ENCODE results near the gene MYH10.

MYH10 gene

DNA sequence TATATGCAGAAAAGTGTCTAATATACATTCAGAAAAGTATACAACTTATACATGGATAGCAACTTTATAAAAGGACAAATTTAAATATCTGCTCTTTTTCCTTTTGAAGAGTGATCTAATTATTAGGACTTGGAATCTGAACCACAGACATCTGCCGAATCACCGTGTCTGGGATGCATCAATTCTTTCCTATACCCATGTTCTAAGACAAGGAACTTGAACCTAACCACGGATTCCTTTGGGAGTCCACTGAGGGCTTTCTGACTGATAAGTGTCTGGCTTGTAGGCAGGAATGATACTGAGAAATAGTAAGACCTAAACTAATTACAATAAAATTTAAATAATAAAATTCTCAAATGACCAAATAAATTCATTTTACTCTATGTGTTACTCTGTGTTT, 140.7 kb downstream of the MYH10 start:
- no peak for DNase-seq

DNA sequence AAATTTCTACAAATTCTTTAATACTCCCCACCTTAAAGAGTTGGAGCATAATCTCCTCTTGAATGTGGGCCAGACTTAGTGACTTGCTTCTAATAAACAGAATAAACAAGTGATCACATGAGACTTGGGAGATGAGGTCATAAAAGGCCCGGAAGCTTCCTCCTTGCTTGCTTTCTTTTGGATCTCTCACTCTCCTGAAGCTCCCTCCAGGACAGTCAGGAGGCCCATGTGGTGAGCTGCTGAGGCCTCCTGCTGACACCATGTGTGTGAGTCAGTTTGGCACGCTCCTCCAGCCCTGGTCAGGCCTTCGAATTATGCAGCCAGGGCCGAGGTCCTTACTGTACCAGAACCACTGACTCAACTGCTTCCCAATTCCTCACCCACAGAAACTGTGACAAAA, 141.6 kb downstream of the MYH10 start:
- no peak for DNase-seq

DNA sequence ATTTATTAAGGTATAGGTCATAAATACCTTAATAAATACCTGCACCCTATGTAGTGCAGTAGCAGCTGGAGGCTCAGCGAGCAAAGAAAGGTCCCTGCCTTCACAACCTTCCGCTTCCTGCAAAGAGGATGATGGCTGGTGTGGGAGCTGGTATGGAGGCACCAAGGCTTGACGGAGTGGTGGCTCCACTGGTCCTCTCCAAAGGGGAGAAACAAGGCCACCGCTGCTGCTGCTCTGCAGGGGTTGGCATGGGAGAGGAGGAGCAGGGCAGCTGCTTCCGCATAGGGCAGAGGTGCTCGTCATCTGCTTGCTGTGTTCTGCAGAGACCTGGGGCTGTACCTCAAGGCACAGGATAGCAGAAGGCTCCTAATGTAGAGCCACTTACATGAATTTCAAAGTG, 142.0 kb downstream of the MYH10 start:
- DNase-seq = no peak

DNA sequence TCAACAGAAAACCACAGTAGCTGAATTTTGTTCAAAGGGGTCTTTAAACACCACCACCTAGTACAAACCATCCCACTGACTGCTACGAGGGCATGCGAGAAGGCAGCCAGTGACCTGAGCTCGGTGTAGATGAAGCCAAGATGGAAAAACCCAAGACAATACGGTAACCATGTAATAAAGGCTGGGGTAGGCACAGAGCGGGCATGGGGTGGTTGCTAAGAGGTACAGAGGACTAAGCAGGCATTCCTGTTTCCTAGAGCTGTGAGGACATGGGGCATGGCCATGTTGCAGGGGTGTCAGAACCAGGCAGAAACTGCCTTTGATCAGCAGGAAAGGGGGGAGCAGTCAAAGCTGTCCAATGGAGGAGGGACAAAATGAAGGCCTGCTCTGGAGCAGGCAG, 142.8 kb downstream of the MYH10 start:
- no peak for DNase-seq

DNA sequence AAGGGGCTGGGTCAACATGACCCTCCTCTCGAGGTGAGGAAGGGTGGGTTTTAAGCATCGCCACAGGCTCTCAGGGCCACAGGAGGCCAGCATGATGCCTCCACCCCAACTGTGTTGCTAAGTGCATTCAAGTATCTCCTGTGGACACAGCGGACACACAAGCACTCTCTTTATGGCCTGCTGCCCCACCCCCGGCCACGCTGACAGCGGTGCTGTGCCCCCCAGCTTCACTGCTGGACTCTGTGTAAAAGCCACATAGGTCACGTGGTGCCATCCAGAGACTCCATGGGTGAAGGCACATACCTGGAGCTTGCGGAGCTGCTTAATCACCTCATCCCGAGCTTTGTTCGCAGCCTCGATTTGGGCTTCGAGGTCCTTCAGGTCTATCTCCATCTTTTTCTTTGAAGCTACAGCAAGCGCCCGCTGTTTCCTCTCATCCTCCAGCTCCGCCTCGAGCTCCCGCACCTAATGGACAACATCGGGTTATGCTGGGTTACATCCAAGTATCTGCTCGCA, 143.3 kb downstream of the MYH10 start:
- no peak for DNase-seq

DNA sequence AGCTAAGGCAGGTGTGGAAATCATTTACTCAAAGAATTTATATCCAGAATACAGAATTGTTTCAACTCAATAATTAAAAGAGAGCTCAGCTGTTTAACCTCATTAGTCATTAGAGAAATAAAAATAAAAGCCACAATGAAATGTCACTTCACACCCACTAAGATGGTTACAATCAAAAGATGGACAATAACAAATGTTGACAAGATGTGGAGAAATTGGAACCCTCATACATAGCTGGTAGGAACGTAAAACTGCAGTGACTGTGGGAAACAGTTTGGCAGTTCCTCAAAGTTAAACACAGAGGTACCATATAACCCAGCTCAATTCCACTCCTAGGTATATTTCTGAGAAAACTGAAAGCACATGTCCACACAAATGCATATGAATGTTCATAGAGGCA, 145.0 kb downstream of the MYH10 start:
- DNase-seq = no peak

DNA sequence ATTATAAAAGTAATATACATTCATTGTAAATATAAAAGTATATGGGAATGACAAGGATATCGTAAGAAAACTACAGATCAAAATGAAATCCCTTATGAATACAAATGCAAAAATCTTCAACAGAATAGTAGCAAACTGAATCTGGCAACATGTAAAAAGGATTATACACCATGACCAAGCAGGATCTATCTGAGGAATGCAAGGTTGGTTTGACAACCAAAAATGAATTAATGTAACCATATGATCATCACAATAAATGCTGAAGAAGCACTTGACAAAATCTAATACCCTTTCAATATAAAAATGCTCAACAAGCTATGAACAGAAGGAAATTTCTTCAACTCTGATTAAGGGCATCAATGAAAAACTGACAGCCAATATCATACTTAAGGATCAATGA, 146.1 kb downstream of the MYH10 start:
- no peak for DNase-seq

DNA sequence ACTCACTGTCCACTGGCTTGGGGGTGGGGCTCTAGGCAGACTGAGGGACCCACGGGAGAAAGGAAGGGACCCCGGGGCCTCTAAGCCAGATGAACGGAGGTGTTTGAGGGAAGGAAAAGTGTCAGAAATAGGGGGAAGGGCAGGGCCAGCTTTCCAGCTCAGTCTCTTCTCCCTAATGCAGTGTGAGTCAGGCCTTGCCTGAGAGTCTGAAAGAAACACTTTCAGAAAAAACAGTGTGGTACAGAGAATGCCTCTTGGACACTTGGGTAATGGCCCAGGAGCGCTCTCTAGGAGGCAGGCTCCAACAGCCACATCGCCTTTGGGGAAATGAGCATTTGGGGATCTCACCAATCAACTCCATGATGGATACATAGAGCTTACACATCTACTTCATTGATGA, 148.0 kb downstream of the MYH10 start:
- no peak for DNase-seq

DNA sequence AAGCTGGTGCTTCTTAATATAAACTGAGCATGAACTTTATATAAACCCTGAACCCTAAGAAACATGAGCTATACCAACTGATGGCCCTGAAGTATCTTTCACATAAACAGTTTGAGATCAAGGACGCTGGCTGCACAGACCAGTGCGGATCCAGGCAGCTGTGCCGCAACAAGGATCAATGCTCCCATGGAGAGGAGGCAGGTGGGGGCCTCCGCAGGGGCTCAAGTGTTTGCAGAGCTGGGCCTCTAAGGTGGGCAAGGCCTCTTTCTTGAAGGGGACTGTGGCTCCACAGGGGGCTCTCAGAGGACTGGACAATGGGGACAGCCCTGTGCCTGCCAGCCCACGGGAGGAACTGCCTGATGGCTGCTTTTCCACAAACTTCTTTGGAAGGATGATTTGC, 148.8 kb downstream of the MYH10 start:
- no peak for DNase-seq

DNA sequence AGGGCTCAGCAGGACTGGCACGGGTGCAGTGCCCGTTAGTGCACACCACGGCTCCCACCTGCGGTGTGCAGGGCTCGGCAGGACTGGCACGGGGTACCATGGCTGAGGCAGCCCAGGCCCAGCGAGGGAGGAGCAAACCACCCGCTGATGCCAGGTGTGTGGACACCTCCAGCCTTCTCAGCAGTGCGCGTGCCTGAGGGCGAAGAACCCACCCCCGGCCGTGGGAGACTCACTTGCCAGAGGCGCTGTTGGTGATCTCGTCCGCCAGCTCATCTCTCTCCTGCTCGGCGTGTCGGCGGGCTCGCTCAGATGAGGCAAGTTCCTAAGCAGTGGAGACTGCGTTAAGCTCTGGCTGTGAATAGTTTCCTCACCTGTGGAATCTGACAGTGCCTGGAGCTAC, 149.4 kb downstream of the MYH10 start:
- no peak for DNase-seq

DNA sequence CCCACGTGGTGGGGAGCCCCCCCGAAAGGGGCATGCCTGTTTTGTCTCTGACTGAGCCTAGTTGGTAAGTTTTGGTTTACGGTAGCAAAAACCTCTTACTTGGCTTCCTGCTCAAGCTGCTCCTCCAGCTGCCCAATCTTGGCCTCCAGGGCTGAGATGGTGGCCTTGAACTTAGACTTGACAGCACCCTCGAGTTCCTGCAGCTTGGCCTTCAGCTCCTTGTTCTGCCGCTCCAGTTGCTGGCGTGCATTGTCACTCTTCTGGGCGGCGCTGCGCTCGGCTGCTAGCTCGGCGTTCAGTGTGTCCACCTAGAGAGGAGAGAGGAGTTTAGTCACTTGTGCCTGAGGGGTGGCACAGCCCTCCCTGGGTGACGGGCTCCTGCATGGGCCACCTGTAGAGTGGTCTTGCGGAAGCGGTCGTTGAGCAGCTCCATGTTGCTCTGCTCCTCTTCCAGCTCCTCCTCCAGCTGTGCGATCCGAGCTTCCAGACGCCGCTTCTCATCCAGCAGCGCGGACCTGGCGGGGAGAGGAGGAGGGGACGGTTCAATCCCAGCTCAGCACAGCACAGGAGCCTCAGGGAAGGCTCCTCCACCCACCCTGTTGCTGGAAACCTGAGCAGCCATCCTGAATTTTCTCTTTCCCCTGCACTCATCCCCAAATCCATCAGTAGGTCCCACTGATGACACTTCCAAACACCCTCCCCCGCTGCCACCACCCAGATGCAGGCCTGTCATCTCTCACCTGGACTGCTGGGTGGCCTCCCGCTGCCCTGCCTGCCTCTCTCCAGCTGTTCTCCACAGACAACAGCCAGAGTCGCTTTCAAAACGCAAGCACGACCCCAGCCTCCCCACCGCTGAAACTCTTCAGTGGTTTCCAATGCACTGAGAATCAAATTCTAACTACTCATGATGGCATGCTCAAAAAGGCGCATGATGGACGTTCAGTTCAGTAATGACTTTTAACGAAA, 150.2 kb downstream of the MYH10 start:
- no peak for DNase-seq

DNA sequence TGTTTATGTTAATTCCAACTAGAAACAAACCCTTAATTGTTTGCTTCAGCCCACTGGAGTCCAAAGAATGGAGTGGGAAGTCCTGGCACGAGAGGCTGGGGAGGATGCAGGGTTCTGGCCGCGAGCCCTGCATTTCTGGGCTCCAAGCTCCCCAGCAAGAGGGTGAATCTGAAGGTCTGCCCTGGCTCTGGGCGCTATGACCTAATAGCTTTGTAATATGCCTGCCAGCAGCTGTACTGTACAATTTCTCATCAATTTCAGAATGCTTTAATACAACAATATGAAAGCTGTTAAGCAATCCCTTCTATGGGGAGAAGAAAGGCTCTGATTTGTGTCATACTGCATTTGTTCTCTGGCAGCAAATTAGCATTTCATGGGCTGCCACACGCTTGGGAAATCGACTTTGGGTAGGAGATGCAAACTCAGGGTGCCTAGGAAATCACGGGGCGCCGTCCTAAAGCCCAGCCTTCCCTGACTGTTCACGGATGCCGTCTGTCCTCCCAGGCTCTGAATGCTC, 151.0 kb downstream of the MYH10 start:
- no peak for DNase-seq

DNA sequence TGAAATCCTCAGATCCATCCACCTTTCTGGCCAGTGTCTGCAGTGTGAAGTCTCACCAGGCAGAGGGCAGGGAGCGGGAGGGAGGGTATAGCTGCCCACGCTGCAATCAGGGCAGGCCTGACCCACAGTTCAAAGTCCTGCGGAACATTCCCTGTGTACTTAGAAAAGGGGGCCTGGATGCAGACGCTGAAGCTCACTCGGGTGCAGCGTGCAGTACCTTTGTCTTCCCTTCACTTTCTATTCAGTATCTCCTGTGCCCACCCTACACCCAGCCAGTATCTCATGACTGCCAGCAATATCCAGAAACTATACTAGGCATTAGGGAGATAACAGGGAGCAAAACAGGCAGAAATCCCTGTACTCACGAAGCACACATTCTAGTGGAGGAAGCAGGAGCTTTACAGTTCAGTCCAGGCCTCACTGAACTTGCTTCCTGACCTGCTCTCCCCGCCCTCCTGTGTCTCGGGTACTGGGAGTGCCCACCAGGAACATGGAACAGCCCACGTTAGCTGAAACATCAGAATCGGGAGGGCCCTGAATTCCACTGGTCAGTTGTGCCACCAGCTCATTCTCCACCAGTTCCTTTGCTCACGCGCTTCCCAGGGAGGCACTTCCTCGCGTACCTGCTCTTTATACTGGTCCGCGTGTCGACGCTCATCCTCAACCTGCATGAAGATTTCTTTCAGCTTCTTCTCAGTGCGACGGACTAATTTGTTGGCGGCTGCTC, 152.6 kb downstream of the MYH10 start:
- DNase-seq = no peak

DNA sequence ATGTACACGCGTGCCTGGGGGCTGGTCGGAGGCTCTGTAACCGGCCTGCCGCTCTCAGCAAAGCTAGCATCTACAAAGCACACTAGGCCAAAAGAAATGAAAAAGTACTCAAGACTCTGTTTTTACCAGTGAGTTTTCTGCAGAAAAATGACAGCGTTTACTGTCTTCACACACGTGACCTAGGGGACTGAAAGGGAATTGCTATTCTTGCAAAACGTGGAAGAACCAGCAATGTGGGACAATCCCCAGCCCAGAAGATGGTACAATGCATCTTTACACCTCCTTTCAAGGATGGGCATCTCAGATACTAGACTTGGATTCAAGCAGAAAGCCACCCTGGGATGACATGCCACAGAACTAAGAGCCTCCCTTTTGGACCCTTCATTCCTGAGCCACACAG, 153.4 kb downstream of the MYH10 start:
- no peak for DNase-seq

DNA sequence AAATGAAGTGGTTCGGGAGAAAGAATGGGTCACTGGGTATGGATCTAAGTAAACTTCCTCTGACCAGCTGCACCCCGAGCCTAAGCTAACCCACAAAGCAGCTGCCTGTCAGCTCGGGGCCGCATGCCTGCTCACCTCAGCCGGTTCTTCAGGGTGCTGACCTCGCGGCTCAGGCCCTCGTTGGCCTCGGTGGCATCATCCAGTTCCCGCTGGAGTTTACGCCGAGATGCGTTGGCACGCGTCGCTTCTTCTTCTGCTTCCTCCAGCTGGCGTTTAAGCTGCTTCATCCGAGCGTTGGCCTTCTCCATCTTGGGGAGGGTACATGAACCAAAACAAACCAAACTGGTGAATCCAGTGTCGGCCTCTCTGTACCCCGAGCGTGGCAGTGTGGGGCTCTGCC, 153.8 kb downstream of the MYH10 start:
- no peak for DNase-seq

DNA sequence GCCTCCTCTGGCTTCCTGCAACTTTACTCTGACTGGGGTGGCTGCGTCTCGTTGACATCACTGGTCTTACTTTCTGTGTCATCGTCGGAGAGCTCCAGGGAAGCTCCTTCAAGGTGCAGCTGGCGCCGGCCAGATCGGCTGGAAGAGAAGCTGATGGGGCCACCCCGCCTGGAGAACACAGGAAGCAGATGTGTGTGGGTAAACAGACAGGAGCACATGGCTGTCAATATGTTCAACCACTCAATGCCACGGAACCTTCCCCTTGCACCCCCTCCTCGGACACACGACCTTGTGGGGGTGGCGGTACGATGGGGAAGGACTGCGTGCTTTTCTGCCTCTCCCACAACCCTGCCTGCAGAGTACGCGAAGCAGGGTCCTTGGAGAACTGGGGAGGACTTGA, 154.7 kb downstream of the MYH10 start:
- DNase-seq = no peak

DNA sequence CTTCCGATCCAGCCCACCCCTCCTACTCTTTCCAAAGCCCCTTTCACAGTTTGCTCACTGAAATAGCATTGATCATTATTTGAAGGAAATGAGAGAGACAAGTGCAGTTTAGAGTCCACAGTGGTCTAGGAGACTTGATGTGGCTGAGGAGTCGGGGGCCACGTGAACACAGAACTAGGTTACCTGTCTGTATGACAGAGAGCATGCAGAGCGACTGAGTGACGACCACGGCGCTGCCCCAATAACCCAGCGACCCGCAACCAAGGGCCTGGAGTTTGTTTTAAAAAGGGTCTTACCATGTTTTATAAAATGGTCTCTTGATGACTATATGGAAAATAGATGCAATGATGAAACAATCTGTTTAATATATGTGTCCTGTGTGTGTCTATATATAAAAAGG, 155.3 kb downstream of the MYH10 start:
- no peak for DNase-seq

DNA sequence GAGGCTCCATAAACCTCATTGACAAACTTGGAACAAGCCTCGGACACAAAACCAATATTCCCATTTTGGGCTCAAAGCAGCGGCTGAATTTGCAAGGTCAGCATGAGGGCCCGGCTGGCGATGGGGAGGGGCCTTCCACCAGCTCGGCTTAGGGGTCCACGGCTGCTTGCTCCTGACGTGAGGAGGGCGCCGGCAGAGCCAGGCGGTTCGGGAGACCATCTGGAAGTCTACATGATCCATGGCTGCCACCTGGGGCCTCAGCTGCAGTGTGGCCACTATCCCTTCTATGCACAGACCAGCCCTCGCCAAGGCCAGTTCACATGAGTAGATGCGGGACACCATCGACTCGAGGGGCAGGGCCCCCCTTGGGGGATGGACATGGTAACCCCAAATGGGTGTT, 155.7 kb downstream of the MYH10 start:
- no peak for DNase-seq

DNA sequence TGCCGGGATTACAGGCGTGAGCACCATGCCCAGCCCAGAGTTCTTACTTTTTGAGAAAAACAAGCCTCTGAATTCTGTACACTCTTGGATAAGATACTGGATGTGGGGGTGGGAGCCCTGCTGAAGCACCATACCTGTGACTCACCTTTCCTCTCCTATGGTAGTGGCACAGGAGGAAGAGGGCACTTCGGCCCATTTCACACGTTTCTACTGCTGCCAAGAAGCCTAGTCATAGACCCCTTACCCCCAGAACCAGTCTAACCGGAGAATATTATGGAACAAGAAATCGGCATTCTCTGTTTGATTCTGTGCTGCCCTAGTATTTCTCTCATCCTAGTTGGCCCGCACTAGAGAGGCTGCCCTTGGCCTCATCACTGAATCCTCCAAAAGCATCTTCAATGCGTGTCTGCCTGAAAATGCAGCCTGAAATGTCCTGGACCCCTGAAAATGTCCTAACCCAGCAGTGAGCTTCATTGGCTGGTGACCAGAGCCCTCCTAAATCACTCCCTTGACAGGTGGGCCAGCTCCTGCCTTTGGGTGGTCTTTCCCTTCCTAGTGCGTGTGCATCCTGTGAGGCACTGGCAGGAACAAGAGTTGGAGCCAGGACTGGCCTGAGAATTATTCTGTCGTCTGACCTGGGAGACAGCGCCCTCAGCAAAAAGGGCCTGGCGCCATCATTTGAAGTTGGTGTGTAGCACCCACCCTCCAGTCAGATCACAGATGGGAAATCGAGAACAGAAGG, 156.9 kb downstream of the MYH10 start:
- no peak for DNase-seq

DNA sequence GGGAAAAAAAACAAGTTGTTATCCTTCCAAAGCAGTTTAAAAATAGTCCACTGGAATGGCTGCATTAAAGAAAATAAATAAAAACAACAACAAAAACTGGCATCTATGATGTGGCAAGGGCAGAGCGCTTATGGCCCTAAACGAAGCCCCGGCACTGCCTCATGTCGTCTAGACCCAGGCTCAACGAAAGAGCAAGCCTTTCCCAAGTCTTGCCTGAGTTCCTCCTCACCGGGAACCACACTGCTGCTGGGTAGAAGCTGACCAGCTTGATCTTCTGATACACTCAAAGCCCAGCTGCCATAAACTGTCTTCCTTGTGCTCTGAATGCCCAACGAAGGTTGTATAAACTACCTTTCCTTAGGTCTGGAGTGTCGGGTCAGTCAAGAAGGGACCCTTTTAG, 157.9 kb downstream of the MYH10 start:
- no peak for DNase-seq

DNA sequence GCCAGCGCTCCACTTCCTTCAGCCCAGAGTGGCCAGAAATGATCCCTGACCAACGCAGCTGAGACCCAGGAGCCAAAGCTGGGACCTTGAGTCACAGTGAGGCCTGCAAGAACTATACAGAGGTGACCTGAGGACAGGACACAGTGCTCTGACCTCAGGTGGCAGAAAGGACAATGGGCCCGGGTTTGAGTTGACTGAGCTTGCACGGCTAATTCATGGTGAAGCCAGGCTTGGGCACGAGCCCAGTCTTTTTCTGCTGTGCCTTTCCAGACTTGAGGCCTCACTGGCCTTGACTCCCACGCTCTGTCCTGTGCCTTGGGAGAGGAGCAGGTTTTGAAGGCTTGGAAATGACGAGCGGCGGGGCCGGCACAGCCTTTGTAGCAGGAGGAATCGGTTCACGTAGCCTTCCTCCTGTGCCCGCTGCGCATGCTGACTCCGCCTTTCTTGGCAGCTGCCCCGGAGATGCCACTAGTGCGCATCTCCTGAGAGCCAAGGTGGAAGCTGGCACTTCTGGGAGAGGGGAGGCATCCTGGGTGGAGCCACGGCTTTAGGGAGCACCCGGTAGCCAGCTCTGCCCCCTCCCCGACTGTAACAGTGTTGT, 160.0 kb downstream of the MYH10 start:
- no peak for DNase-seq

DNA sequence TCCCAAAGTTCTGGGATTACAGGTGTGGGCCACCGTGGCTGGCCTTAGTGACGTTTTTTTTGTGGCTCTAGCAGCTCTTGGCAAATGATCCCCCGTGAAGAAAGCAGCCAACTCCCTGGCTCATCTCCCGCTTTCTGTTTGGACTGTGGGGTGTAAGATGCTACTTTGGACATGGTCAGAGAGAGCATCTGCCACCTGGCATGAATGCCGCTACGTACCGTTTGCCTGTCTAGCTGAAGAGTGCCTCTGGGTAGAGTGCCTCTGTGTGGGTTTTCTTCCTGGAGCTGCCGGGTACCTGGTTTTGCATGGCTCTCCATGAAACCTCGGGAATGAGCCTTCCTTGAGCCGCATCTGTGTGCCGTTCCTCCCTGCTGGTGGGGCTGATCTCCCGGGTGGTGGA, 160.6 kb downstream of the MYH10 start:
- DNase-seq = no peak

DNA sequence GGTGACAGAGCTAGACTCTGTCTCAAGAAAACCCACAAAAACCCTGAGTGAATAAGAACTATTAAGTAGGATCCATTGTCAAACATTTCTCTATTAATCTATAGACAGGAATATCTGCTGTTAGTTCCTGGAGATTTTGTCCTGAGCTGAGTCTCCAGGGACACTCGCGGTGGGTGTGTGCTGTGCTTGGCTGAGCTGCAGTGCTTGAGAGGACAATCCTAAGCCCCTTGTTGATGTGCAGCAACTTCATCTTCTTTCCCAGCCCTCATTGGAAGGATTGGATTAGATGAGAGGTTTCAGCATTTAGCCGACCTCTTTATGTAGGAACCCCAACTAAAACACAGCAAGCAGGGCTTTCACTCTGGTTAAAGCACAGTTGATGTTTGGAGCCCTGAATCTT, 161.5 kb downstream of the MYH10 start:
- DNase-seq = no peak
